ENCODE data around the gene SLX9.
A peak's percentile ranks its signal among the peaks of the same experiment; 100 is the strongest.
"Not testable (repeated sequence)": the region's sequence is repeated elsewhere in the genome, so short reads cannot be mapped to it uniquely, and the experiment has no call there.

Gene SLX9

DNA sequence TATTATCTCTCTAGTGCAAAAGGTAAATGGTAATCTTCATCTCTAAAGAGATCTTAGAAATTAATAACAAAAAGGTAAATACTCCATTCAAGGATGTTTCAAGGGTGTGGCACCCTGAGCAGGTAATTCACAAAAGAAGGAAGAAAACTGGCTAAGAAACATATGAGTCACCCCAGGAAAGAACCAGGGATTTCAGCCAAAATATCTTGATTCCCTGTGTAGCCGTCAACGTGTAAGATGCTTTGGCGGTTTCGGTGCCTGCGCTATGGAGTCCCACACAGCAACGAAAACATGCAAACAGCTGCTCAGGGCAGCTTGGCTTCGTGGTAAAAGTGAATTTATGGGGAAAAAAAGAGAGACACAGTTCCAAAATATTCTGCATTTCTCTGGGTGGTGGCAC, 22.9 kb upstream of the SLX9 start:
- DNase-seq (ENCODE audit: low read depth in 2 of 2): no peak

DNA sequence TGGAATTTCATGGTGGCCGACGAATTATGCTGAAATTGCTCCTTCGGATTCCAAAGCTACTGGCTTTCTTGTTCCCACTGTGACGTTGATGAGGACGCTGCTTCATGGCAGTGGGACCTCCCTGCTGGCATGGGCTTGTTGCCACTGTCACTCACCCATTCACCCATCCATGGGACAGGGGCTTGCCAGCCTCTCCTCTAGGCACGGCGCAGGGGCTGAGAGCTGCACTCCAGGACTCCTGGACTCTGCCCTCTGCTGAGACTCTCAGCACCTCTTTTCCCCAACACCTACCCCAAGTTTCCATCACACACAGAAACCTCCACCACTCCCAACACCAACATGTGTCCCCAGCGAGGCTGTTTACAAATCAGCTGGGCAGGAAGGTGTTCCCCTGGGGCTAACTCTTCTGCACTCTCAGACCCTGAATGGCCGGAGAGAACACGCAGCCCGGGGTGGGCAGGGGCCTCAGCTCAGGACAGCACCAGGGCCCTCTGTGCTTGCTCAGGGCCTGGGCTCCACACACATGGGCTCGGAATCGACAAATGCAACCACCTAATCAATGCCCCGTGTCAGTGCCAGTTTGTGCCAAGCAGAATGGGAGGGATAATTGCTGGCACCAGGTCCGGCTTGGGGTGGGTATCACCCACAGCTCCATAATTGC, 22.3 kb upstream of the SLX9 start:
- DNase-seq (ENCODE audit: low read depth in 2 of 2): no peak

DNA sequence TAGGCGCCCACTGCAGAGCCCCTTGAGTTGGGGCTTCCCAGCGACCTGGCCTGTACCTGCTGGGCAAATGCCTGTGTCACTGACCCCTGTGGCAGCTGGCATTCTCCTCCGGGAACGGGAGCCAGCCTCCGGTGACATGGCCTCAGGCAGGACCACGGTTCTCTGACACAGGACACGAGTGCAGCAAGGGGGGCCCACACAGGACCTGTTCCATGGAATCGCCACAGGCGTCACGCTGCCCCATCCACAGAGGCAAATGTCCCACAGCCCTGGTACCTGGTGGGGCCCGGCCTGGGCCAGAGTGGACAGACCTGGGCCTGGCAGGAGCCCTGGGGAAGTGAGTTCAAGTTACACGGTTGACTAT, 21.7 kb upstream of the SLX9 start:
- DNase-seq (ENCODE audit: low read depth in 2 of 2): no peak

DNA sequence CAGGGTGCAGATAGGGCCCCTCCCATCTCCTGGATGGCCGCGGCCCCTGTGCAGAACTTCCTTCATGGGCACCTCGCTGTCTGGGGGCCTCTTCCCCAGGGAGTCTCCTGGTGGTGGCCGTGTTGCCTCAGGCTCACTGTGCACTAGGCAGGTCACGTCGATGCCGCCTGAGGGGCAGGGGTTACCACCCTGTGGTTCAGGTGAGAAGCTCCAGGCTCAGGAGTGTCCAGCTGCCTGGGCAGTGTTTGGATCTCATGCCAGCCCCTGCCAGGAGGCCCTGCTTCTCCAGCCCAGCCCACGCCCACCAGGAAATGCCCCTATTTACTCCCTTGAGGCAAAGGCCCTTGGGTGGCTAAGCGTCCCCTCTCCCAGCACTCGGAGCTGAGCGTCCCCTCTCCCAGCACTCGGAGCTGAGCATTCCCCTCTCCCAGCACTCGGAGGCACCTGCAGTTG, 21.2 kb upstream of the SLX9 start:
- DNase-seq (ENCODE audit: low read depth in 2 of 2): no peak

DNA sequence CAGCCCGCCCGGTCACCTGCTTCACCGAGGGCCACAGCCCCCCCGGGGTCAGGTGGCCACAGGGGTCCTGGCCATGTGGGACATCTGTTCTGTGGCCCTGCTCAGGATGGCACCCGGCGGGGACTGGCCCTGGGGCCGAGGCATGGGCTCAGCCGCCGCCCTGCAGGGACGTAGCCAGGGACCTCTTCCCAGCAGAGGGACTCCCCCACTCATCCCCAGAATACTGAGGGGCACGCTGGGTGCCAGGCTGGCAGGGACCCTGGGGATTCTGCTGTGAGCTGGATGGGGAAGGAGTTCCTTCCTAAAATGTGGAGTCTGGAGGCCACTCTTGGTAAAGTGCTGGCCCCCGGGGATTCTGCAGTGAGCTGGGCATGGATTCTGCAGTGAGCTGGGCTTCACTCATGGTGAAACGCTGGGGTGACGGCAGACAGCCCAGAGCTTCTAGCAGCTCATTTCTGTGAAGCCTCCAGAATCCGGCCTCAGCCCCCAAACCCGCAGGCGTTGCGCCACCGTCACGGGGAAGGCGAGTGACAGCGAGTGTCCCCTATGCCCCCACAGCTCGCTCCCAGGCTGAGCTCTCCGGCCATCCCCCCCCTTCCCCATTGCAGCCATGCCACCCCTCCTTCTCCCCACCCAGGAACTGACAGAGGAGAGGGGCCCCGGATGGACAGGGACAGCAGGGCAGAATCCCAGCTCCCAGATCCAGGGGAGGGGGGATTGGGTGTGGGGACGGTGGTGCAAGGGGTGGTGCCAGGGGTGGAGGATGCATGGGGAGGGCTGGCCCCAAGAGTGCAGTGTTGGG, 20.5 kb upstream of the SLX9 start:
- DNase-seq (ENCODE audit: low read depth in 2 of 2): no peak

DNA sequence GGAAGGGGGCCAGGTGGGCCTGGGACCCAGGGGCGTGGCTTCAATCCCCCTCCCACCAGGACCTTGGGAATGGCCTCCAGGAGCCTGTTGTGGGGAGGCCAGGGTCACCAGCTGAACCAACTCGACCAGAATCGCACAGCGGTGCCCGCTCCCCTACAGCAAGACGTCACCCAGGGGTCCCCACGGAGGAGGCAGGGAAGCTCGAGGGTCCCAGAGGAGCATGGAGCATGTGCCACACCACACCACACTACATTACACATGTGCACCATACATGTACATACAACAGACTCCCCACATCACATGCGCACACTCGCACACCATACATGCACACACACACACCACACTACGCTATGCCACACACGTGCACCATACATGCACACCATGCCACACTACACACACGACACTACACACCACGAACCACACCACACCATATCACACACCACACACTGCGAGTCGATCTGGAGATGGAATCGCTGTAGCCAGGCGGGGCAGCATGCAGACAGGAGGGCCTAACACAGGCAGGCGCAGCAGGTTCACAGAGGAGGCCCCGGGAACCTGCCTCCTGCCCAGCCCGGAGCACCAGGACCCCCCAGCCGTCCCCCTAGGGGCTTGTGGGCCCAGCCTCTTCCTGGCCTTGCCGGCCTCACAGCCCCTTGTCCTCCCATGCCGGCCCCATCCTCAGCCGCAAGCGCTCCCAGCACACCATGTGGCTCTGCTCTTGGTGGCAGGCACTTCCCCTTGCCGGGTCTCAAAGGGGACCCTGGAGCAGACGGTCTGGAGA, 19.7 kb upstream of the SLX9 start:
- no peak for DNase-seq (ENCODE audit: low read depth in 2 of 2)

DNA sequence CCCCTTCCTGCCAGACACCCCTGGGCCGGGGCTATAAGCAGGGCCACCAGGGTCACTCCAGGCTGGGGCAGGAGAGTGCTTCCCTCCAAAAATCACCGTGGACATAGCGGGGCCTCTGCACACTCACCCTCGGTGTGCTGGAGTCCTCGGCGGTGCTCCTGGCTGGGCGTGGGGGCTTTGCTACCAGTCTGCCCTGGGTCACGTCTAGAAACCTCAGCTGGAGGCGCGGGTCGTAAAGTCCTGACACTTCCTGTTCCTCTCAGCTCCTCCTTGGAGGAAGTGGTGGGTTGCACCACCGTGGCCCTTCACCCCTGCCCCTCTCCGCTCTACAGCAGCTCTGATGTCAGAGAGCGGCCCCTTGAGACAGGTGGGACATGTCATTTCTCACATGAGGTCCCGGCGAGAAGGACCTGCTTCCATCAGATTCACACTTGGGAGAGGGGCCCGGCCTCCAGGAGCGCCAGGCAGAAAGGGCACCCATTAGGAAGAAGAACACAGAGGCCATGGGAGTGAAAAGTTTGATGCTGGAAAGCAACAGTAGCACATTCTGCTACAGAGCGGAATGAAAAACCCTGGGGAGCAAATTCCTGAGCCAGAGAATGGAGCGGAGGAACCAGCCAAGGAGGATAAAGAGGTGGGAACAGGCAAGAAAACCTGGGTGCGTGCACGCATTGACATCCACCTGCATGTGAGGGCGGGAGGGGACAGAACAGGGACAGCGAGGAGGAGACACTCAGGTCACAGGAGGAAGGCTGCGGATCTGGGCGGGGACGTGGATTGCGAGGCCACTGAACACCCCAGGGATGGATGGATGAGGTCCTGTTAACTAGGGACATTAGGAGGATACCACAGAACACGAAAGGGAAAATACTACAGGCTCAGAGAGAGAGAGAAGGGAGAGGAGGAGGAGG, 18.9 kb upstream of the SLX9 start, which contains the start of gene ITGB2:
Gene ITGB2, minus strand, starts transcription at position 206 of the 911 bp plus-strand sequence. CDS start 10,117 bp downstream, outside the sequence.
- DNase-seq (ENCODE audit: low read depth in 2 of 2): peak in 1 of 2 experiments; percentile 63

DNA sequence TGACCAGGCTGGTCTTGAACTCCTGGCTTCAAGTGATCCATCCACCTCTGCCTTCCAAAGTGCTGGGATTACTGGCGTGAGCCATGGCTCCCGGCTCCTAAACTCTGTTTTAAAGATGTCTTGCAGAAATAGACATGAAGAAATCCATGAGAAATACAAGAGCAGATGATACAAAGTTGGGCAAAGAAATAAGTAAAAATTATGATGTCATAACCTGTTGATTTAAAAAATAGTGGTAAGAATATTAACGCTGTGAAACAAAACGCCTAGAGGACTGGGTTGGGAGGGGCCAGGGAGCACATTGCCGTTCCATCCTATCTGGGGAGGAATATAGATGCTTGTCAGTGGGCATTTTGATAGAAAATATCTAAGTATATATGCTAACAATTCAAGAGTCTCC, 17.9 kb upstream of the SLX9 start:
- DNase-seq (ENCODE audit: low read depth in 2 of 2): no peak

DNA sequence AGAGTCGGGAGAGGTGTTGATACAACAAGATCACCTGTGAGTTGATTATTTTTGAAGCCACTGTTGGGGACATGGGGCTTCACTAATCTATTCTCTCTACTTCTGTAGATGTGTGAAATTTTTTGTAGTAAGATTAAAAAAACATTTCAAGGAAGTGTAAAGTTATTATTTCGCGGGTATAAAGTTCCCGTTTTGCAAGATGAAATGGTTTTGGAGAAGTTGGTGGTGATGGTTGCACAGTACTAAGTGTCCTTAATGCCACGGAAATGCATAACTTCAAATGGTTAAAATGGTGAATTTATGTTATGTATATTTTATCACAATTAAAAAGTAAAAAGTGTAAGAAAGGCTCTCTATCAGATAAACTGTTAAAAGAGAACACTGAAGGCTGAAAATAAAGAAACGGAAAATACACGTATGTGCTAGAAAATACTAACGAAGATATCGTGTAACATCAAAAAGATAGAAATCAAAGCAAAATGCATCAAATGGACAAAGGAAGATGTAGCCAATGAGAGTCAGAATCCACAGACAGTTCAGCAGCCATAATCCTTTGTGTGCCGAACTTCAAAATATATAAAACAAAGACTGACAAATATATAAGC, 16.2 kb upstream of the SLX9 start:
- DNase-seq (ENCODE audit: low read depth in 2 of 2): no peak

DNA sequence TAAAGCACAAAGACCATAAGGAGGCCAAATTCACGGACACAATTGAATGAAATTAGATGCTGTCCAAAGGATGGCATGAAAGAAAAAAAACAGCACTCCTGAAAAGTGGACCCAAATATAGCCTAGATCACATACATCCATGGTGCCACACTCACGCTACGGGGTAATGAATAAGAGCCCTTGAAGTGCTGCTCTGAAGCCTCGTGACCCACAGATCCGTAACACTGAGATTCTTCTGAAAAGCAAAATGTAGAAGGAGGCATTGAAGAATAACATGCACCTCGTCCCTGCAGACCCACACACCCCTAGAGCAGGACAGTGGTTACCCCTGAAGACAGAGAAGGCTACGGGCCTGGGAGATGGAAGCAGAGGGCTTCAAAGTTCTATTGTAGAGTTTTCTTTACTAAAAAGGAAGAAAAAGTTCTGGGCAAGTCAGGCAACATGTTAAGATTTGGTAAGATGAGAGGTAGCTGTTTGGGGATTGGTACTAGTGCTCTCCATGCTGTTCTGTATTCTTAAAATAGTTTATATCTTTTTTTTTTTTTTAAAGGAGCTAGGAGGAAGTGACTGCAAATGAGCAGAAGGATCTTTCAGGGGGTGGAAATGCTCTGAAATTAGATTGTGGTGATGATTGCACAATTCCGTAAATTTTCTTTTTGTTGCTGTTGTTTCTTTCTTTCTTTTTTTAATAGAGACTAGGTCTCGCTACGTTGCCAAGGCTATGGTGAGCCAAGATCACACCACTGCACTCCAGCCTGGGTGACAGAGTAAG, 15.0 kb upstream of the SLX9 start:
- DNase-seq (ENCODE audit: low read depth in 2 of 2): no peak

DNA sequence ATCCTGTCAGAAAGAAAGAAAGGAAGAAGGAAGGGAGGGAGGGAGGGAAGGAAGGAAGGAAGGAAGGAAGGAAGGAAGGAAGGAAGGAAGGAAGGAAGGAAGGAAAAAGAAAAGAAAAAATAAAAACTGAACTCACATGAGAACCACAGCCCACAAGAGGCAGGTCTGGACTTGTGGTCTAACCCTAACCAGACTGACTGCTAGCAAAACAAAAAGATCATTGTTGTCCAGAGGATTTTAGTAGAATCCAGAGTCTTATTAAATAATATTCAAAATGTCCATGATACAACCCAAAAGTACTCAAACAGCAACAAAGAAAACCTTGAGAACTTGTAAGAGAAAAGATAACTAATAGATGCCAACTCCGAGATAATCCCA, 14.5 kb upstream of the SLX9 start:
- DNase-seq (ENCODE audit: low read depth in 2 of 2): no peak

DNA sequence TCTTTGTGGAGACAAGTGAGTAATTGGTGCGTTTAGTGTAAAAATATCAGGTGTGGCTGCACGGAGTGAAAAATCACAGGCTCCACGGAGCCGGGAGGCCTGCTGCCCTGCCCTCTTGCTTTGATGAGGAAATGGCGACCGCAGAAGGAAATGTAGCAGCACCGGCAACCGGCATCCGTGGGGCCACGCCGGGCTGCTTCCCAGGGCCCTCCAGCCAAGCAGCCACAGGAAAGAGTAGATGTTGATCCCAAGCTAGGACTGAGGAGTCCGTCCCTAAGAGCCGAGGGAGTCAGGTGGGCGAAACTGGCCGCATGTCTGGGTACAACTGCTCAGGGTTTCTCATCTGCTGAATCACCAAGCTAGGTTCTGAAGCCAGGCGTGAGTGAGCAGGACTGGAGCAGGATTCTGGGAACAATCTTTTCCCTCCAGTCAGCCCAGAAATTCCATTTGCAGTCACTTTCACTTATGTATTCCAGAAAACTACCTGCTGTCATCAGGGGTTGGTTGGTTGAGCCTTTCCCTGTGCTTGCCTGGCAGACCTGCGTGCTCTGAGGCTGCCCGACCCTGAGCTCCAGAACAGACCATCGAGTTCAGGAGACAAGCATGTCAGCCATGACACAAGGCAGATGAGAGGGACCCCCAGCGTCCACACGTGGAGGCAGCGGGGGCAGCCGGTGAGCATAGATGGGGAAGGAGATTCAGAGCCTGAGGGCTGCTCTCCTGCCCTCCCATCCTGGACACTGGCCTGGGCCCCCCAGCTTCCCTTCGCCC, 13.3 kb upstream of the SLX9 start:
- no peak for DNase-seq (ENCODE audit: low read depth in 2 of 2)

DNA sequence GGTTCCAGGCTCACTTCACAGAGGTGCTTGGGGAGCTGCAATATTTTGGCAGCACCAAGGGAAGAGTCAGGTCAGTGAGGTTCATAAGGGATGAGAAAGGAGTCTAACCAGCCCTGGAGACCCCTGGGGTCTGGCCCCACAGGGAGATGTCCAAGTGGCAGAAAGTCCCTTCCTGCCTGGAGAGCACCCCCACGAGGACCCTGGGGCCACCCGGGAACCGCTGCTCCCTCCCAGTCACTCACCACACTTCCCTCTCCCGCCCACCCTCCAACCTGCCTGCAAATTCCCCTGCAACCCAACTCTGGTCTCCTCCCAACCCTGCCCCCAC, 12.6 kb upstream of the SLX9 start:
- no peak for DNase-seq (ENCODE audit: low read depth in 2 of 2)

DNA sequence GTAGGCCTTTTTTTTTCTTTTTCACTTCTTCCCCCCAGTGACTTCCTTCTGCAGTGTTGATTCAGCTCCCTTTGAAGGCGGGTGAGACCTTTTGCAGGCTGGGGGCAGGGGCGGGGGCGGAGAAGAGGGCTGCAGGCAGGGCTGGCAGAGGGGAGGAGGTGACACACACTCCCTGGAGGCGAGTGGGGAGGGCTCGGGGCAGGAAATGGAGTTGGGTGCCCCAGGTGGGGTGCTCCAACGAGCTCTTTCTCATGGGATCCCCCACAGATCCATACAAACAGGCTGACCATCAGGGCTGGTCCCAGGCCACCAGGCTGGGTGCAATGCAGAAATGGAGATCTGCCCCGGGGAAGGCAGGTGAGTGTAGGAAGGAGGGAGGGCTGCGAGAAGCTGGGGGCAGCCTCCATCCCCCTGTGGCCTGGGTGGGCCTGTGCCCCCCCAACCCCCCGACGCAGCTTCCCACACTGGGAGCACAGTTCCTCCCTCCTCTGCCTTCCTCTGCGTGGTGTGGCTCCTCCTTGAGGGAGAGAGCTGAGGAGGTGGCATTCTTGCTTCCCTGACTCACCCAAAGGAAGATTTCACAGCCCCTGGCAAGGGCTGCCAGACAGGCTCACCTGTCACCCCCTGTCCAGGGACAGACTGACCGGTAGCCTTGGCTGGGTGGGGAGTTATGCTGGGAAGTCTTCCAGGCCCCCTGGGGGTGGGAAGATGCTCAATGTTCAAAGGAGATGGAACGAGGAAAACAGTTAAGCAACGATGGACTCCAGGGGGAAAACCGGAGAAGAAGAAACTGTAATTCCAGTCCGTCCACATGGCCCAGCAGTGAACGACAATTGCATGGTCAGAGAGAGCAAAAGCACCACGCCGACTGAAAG, 12.0 kb upstream of the SLX9 start:
- peak; percentile 77 to 91 for DNase-seq (ENCODE audit: low read depth in 2 of 2)

DNA sequence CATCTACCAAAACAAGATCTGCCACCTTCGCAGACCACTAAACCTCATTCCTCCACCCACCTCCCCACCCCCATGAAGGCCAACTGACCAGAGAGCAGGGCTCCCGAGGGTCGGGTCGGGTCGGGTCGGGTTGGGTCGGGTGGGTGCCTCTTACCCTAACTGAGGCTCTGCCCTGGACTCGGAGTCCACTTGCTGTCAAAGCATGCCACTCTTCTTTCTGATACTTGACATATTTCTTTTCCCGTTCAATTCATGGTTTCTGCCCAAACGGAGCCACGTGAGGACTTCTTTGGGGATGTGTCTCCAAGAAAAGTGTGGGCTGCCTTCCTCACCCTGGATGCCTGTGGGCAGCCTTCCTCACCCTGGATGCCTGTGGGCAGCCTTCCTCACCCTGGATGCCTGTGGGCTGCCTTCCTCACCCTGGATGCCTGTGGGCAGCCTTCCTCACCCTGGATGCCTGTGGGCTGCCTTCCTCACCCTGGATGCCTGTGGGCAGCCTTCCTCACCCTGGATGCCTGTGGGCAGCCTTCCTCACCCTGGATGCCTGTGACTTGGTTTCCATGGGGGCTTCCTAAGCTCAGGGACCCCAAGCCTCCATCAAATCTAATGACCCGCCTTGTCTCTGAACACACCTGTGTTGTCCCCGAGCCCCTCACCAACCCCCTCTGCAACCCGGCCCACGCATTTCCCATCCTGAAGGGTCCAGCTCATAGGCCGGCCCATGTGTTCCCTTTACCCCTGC, 11.2 kb upstream of the SLX9 start:
- not testable (repeated sequence) for DNase-seq (ENCODE audit: low read depth in 2 of 2)

DNA sequence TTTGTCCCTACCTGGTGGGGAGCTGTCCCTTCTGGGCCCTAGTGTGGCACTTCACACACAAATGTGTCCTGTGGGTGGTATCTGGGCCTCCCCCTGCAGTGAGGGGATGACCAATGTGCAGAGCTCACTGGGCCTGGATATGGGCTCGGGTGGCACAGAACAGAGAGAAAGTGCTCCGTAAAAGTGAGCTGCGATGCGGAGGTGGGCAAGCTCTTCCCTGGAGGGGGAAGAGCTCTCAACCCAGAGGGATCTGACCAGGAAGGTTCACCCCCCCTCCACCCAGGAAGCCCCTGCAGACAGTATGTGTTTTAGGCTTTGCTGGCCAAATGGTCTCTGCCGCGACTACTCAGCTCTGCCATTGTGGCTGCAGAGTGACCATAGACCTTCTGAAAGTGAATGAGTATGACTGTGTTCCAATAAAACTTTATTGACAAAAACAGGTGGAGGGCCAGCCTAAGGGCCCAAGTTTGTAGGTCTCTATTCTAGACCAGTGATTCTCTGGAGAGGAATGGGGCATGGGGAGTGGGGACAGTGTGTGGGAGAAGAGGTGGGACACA, 10.5 kb upstream of the SLX9 start:
- DNase-seq (ENCODE audit: low read depth in 2 of 2): no peak

DNA sequence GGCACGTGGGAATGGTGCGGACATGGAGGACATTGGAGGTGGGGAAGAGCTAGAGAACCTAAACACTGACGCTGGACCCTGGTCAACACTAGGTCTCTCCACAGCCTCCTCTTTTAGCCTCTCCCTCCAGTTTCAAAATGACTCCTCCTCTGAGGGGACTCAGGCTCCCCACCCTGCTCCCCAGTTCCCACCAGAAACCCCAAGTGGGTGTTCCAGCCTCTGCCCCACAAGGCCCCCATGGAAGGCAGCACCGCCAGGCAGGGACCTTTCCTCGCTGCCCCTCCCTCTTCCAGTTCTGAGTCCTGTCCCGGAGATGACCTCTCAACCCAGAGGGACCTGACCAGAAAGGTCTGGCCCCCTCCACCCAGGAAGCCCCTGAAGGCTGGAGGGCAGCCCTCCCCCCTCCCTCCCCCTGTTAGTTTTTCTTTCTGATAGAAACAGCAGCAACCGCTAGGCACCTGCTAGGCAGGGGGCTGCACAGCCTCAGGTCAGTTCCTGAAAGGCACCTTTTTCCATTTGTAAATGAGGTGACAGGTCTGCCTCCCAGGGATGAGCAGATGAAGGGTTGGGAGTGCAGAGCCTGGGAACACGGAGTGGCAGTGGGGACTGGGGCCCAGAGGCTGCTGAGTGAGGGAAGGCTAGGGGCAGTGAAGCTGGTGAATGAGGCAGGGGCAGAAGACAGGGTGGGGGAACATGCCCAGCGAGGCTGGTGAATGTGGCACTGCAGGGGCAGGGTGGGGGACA, 9.9 kb upstream of the SLX9 start:
- no peak for DNase-seq (ENCODE audit: low read depth in 2 of 2)
